Measurements from ENCODE around the gene RAVER1.

RAVER1 gene

GRCh38 chr19:10269333-10270179, 63.8 kb downstream of the RAVER1 start:
- peak; percentile 82 for DNase-seq (ENCODE audit: low read depth)

GRCh38 chr19:10268071-10268470, 65.3 kb downstream of the RAVER1 start:
- DNase-seq (ENCODE audit: low read depth) = no peak

- no peak for DNase-seq (ENCODE audit: low read depth)
Measured at GRCh38 chr19:10266706-10267105, 66.6 kb downstream of the RAVER1 start.

Data from iris pigment epithelial cell (primary cell).